ENCODE measurements around the gene MCEMP1.

GRCh38 chr19:7648265-7649014 lies 28.4 kb upstream of the MCEMP1 start:
- TF ChIP-seq CTCF (IDR thresholded peaks at IDR 0.05) (no peak), POLR2A (IDR thresholded peaks at IDR 0.05) (no peak)

Measured in breast epithelium (tissue), 3 donors.